HG03378 (cell line): ENCODE results near the gene EBNA1BP2.
"Not testable (repeated sequence)": the region's sequence is repeated elsewhere in the genome, so short reads cannot be mapped to it uniquely, and the experiment has no call there.

Experiments used
- ATAC-seq: cut with Tn5 transposase; IDR thresholded peaks from one replicate; pipeline ENCODE4 v1.9.1; 2021; ENCODE audit warnings: mild to moderate bottlenecking, moderate library complexity; ENCODE audit not compliant: unreplicated experiment

Gene EBNA1BP2

DNA sequence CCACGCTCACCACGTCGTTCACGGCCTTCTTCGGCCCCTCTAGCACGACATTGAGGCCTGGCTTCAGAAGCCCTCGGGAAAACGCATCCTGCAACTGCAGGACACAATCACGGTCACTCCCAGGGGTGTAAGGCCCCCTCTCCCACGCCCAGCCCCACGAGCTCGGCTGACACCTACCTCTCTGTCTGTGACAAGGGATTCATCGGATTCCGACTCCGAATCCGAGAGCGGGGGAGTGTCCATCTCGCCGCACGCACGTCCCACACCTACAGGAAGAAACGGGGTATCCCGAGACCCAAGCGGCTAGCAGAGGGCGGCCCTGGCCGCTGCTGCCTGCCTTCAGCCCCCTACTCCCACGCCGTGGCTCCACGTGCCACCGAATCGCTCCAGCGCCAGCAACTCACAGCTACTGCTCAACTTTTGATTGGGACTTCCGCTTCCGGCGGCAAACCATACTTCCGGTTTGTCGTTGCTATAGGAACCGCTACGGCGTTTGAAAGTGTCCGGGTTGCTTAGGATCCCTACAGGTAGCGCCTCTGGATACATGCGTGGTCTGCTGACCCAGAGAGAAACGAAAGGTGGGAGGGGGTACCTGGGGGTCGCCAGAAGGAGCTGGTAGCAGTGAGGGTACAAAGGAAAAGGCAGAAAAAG, at the start of gene EBNA1BP2, which contains the start of gene CFAP57:
Gene EBNA1BP2, minus strand, starts transcription at position 415 of the 651 bp plus-strand sequence. Its CDS starts 172 bp downstream, at position 243.
Gene CFAP57, plus strand, starts transcription at position 455 of the 651 bp plus-strand sequence. CDS start 424 bp downstream, outside the sequence.
- ATAC-seq: peak; percentile 88

GRCh38 chr1:43221797-43222196, 49.7 kb upstream of the EBNA1BP2 start:
- ATAC-seq: no peak

DNA sequence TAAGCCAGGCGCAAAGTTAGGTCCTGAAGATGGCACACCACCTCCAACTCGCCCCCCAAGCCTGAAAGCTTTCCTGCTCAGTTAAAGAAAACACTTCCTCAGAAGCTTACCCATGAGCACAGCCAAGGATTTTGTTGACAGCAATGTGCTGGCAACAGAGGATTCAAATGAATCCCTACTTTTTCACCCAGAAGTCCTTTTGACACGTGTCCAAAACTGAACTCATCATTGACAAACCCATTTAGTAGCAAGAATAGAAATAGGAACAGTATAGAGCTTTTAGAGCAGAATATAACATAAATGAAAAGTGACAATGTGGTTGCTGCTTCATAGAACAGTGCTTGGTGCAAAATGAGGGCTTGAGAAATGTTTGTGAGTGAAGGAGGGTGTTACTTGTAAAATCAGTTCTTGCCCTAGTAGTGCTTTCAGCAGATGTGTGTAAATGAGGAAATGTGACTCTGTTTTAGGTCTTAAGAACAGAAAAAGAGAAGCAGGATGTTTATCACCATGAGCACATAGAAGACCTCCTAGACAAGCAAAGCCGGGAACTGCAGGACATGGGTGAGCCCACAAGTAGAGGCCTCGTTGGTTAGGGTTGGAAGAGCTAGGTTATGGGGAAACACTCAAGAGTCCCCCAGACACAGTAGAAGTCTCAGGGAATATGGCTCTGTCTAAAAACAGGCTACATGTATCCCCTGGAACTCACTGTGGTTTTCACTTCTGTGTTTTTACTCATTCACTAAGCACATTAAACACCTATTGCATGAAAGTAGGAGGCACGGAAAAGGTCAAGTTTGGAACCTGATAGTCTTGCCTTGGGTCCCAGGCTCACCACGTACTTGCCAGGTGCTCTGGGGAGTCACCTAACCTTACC, 49.1 kb upstream of the EBNA1BP2 start:
- peak; percentile 70 for ATAC-seq

DNA sequence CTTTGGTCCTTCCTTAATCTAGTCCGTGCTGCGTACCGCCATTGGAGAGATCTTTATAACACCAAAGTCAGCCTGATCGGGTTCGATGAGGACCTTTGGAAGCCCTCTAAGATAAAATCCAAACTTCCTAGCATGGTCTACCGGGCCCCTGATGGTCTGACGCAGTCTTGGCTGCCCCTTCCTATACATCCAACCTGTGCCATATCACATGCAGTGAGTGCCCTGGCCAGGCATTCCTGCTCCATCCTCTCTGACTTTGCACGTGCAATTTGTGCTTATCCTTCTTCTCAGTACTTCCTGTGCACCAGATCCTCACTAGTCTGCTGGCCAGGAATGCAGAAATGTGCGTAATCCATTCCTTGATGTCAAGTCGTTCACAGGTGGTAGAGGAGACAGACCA, 45.7 kb upstream of the EBNA1BP2 start:
- ATAC-seq: no peak

DNA sequence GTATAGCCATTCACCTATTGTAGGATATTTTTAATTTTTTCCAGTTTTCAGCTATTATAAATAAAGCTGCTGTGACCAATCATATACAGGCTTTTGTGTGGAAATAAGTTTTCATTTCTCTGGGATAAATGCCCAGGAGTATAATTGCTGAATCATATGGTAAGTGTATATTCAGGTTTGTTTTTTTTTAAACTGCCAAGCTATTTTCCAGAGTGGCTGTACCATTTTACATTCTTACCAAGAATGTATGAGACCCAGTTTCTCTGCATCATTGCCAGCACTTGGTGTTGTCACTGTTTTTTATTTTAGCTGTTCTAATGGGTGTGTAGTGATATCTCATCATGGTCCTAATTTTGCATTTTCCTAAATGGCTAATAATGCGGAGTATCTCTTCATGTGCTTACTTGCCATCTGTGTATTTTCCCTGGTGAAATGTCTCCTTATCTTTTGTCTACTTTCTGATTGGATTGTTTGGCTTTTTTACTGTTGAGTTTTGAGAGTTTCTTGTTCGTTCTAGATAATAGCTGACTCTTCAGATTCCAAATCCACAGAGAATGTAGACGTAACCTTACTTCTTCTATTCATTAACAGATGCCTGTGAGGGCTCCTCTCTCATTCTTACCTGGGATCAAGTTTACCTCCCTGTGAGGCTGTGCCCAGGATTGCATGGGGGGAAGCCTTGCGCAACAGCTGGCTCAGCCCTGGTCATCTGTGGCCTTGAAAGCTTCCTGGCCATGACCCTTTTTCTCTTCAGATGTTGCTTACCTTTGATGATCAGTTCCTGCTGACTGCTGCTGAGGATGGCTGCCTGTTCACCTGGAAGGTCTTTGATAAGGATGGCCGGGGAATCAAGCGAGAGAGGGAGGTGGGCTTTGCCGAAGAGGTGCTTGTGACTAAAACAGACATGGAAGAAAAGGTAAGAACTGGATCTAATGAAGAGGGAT, 42.7 kb upstream of the EBNA1BP2 start:
- no peak for ATAC-seq

DNA sequence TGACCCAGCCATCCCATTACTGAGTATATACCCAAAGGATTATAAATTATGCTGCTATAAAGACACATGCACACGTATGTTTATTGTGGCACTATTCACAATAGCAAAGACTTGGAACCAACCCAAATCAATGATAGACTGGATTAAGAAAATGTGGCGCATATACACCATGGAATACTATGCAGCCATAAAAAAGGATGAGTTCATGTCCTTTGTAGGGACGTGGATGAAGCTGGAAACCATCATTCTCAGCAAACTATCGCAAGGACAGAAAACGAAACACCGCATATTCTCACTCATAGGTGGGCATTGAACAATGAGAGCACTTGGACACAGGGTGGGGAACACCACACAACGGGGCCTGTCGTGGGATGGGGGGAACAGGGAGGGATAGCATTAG, 36.2 kb upstream of the EBNA1BP2 start:
- not testable (repeated sequence) for ATAC-seq

- ATAC-seq: no peak
Observed at GRCh38 chr1:43207229-43207853, 35.3 kb upstream of the EBNA1BP2 start.

DNA sequence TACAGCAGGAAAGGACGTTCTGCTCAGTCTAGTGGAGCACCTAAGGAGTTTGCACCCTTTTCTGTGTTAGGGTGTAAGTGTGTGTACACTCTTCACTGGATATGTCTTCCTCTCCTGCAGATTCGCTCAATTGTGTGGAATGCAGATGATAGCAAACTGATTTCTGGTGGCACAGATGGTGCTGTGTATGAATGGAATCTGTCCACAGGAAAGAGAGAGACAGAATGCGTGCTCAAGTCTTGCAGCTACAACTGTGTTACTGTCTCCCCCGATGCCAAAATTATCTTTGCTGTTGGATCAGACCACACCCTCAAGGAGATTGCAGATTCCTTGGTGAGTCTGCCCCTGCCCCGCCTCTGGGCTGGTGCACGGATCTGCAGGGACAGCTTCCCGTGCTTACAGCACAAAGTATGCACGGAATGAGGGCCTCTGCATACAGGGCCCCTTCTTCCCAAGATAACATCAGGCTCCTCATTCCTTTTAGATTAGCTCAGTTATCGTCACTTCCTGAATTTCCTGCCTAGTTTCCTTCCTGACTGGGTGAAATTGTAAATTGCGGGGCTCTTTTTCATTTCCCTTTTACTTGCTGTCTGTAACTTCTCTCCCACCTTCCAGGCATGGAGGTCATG, 34.6 kb upstream of the EBNA1BP2 start:
- ATAC-seq: no peak

GRCh38 chr1:43205671-43206070, 33.6 kb upstream of the EBNA1BP2 start:
- ATAC-seq: no peak

DNA sequence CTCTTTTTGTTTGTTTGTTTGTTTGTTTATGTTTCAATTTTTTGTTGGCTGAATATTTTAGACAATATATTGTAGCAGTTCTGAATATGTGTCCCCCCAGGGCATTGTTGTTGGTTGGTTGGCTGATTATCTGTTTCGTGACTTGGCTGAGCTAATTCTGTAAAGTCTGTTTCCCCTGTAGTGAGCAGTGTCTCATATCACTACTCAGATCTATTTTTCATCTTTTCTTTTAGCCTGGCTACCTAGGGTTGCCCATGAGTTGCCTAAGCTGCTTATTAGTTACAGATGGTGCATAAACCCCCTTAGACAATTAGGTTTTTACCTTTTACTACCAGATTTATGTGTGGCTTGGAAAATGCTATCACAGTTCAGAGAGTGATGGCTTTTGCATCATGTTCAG, 32.3 kb upstream of the EBNA1BP2 start:
- no peak for ATAC-seq

GRCh38 chr1:43203859-43204258, 31.8 kb upstream of the EBNA1BP2 start:
- no peak for ATAC-seq

GRCh38 chr1:43199093-43199726, 27.1 kb upstream of the EBNA1BP2 start:
- ATAC-seq: peak; percentile 51

GRCh38 chr1:43197343-43198127, 25.4 kb upstream of the EBNA1BP2 start:
- no peak for ATAC-seq

- no peak for ATAC-seq
Observed at GRCh38 chr1:43194509-43194908, 22.4 kb upstream of the EBNA1BP2 start.

DNA sequence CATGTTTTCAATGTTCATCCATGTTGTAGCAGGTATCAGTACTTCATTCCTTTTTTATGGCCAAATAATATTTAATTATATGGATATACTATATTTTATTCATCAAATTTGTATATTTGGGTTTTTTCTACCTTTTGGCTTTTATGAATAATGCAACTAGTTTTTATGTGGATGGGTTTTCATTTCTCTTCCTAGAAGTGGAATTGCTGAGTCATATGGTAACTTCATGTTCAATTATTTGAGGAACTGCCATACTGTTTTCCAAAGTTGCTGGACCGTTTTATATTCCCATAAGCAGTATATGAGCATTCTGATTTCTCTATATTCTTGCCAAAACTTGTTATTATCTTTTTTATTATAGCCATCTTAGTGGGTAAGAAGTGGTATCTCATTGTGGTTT, 16.0 kb upstream of the EBNA1BP2 start:
- ATAC-seq: no peak

DNA sequence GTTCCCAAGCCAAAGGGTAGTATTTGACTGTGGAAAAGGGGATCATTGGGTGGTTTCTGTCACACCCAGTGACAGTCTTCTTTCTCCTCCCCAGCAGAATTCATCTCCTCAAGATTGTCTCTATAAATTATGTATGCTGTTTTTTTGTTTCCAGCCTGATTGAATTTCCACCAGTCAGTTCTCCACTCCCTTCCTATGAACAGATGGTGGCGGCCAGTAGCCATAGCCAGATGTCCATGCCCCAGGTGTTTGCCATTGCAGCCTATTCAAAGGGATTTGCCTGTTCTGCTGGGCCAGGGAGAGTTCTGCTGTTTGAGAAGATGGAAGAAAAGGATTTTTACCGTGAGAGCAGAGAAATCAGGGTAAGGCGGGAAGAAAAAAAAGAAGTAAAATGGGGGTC, 12.9 kb upstream of the EBNA1BP2 start:
- no peak for ATAC-seq

DNA sequence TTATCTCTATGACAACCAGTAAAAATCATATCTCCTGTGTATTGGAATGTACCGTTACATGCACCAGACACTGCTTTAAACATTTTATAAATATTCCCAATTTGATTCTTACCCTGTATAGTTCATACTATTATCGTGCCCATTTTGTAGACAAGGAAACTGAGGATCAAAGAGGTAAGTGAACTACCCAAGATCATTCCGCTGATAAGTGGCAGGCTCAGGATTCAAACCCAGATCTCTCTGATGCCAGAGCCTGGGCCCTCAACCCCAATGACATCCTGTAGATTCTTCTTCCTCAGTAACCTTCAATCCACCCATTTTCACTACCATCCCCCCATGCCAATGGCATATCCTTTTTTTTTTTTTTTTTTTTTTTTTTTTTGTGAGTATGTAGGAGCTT, 12.3 kb upstream of the EBNA1BP2 start:
- ATAC-seq: no peak

DNA sequence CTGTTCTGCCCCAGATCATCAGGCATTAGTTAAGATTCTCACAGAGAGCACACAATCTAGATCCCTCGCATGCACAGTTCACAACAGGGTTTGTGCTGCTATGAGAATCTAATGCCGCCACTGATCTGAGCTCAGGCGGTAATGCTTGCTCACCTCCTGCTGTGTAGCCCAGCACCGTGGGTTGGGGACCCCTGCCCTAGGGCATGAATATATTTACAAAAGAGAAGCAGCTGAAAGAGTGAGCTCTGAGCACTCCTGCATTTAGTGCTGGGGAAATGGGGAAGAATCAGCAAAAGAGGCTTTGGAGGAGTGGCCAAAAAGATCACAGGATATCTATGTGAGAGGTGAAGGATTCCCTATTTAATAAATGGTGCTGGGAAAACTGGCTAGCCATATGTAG, 5.6 kb upstream of the EBNA1BP2 start:
- ATAC-seq: no peak

DNA sequence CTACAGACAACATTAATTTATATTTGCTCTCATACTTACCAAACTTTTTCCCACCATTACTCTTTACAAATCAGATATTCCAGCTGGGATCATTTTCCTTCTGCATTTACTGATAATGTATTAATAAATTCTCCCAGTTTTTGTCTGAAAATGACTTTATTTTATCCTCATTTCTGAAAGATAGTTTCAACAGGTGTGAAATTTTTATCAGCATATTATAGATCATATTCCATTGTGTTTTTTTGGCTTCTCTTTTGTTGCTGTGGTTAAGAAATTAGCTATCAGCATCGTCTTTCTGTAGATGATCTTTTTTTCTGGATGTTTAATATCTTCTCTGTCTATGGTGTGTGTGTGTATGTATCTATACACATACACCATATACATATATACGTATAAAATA, 2.8 kb upstream of the EBNA1BP2 start:
- ATAC-seq: no peak
